ENCODE data around the gene TSPO2.
"Not testable (repeated sequence)": the region's sequence is repeated elsewhere in the genome, so short reads cannot be mapped to it uniquely, and the experiment has no call there.

Gene TSPO2, protein sequence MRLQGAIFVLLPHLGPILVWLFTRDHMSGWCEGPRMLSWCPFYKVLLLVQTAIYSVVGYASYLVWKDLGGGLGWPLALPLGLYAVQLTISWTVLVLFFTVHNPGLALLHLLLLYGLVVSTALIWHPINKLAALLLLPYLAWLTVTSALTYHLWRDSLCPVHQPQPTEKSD

DNA sequence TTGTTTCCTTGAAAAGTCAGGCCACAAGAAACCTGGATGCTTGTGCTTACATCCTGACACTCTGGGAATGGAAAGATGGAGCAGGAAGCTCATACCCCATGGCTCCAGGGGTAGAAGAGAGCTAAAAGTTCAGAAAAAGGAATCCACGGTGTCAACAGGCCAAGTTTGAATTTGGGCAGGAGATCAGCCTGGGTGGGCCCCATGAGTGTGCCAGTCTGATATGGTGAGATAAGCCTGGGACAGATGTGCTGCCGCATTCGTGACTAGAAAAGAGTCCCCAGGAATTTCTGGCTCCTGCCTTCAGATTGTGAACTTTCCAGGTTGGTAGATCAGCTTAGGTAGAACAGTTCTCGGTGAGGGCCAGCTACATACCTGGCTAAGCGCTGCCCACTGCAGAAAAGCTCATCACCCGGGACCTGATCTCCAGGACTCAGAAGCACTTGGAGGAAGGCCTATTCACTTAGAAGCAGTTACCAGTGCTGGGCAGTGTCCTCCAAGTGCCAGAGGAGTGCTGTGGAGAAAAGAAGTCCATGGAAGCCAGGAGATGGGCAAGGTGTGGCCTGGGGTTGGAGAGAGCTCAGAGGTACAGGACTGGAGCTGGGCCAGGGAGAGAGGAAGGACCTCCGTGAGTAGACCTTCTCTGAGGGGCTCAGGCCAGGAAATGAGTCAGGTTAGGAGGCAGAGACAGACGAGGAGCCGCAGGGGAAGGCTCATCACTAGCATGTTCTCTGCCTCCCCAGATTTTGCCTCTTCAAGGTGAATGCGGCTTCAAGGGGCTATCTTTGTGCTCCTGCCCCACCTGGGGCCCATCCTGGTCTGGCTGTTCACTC is at the start of gene TSPO2:
Gene TSPO2, plus strand, starts transcription at position 242 of the 830 bp plus-strand sequence. Its CDS starts 519 bp downstream, at position 761.
- no peak for DNase-seq
- Mint-ChIP-seq H3K9me3 (no peaks in the 10 kb centered on the region), H3K27ac (peak within 1 kb of the TSS; percentile 46), H3K27me3 (no peaks in the 10 kb centered on the region), H3K4me1 (peaks cover 13% of the 10 kb centered on the region), H3K4me3 (no peak within 1 kb of the TSS), H3K36me3 (no peaks in the 10 kb centered on the region)
- CTCF ChIA-PET = no interaction called here

DNA sequence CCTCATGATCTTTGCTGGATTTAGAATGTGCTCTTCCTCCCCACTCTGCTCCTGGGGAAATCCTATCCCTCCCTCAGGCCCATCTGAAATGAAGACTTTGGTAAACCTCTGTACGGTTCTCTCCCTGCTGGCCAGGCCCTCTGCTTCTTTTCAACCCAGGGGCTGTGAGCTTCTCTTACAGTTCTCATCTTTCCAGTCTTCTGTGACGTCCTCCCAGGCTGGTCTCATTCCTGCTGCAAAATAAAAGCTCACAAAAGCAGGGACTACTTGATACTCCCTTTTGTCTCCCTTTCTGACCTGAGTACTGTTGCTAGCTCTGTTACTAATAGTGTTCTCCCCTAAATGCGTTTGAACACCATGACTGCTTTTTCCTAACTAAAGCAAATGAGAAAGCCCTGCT is 49.5 kb upstream of the TSPO2 start:
- Mint-ChIP-seq H3K36me3 (no peaks in the 10 kb centered on the region), H3K27me3 (peaks cover 51% of the 10 kb centered on the region), H3K4me3 (no peak overlapping the region), H3K4me1 (no peaks in the 10 kb centered on the region), H3K9me3 (no peaks in the 10 kb centered on the region), H3K27ac (no peak overlapping the region)
- no peak for DNase-seq
- CTCF ChIA-PET = no interaction called here

DNA sequence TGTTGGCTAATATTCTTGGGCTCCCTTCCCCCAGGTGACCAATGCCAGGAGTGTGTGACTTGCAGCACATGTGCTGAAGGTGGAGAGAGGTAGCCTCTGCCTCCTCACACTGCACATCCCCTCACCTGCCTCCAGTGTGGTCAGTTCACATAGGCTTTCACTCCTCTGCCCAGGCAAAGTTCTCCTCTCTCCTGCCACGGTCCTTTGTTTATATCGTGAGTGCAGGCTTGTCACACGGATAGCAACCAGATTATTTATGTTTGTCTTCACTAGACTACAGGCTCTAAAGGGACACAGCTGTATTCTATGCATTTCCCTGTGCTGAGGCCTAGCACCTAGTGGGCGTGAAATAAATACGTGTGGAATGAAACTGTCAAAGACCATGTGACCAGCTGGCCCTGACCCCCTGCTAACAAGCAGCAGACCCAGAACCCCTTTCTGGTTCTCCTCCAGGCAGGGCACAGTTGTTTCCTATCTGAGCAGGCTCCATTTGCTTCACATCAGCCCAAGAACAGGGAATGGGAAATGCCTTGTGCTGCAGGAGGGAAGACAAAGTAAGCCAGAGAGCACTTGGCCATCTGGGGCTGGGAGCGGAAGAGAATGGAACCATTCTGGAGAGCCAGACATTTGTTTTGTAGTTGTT is 45.6 kb upstream of the TSPO2 start:
- CTCF ChIA-PET = interaction anchor here (2.0 kb wide), 1 partner anchor 42 kb away, joined by 5 read pairs; the partner anchor contains the start of gene UNC5CL
- Mint-ChIP-seq H3K27me3 (peaks cover 61% of the 10 kb centered on the region), H3K36me3 (no peaks in the 10 kb centered on the region), H3K4me1 (no peaks in the 10 kb centered on the region), H3K27ac (no peak overlapping the region), H3K4me3 (no peak overlapping the region), H3K9me3 (no peaks in the 10 kb centered on the region)
- DNase-seq = no peak

DNA sequence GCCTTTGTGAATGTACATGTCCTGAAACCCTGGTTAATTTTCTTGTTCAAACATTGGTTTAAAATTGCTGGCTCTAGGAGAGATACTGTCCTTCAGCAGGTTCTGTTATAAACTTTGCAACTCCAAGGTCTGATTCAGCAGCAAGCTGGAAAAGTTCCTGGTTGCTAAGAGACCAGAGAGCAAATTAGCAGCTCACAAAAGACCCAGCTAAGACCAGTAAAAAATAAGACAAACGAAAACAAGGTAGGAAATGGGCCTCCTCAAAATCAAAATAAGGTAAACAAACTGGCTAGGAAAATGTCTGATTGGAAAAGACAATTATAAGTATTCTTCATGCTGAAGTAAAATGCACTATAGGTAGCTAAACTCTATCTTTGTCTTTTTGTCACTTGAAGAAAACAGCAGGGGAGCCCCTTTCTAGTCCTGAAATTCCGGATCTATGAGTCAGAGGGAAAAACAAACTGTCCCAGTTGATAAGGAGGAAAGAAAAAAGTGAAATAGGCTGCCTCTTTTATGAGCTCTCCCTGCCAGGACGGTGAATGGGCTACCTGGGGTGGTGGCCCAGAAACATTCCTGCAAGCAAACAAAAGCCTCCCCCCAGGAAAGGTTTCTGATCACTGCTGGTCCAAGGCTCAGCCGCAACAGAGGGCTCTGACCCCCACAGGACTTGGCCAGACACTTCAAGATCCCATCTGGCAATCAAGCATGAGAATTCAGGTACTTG is 44.9 kb upstream of the TSPO2 start:
- H3K27me3 Mint-ChIP-seq = peaks cover 60% of the 10 kb centered on the region
- H3K36me3 Mint-ChIP-seq = no peaks in the 10 kb centered on the region
- no peaks in the 10 kb centered on the region for H3K9me3 Mint-ChIP-seq
- H3K27ac Mint-ChIP-seq = no peak overlapping the region
- H3K4me1 Mint-ChIP-seq = no peaks in the 10 kb centered on the region
- DNase-seq = no peak
- no peak overlapping the region for H3K4me3 Mint-ChIP-seq
- CTCF ChIA-PET = interaction anchor here (2.0 to 3.2 kb wide), 3 partner anchors 15 to 42 kb away, joined by 5 to 16 read pairs (median 5); partner anchors contain the start of gene UNC5CL

DNA sequence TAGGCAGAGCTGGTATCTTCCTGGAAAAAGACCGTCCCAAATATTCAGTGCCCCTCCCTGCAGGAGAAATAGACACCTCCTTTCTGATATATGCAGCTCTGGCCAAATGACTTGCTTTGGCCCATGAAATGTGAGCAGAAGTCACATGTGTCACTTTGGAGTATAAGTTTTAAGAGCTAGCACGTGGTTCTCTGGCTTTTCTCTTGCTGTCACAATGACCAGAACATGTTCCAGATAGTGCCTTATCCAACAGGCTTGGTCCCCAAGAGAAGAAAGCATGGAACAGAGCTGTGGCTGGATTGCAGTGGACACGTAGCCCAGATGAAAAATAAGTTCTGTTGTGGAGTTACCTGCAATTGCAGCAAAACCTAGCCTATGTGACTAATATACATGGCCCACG is 43.6 kb upstream of the TSPO2 start:
- H3K27ac Mint-ChIP-seq = no peak overlapping the region
- H3K9me3 Mint-ChIP-seq = no peaks in the 10 kb centered on the region

DNA sequence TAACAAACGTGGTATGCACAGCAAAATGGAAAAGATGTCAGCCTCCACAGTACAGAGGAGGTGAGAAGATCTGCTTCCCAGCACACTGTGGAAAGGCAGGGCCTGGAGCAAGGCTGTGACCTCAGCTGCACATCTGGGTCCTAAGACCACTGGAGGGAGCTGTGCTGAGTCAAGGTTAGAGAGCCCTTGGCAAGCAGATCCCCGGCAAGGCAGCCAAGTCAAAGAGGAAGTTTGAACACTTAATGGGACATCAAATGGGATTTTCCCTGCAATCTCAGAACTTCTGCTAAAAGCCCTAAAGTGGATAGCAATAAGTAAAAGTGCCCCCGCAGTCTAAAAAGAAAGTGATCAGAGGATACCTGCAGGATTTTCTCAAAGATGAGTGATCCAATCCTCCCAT is 42.7 kb upstream of the TSPO2 start:
- H3K27me3 Mint-ChIP-seq = peaks cover 70% of the 10 kb centered on the region
- peak; percentile 39 for DNase-seq
- no peak overlapping the region for H3K4me3 Mint-ChIP-seq
- no peaks in the 10 kb centered on the region for H3K9me3 Mint-ChIP-seq
- no peaks in the 10 kb centered on the region for H3K4me1 Mint-ChIP-seq
- H3K36me3 Mint-ChIP-seq = no peaks in the 10 kb centered on the region
- CTCF ChIA-PET = interaction anchor here (1.5 to 3.2 kb wide), 3 partner anchors 11 to 28 kb away, joined by 4 to 16 read pairs (median 5); no protein-coding TSS in a partner anchor
- H3K27ac Mint-ChIP-seq = no peak overlapping the region

More for the DNA sequence above, 43.6 kb upstream of the TSPO2 start:
- H3K36me3 Mint-ChIP-seq = no peaks in the 10 kb centered on the region
- peaks cover 64% of the 10 kb centered on the region for H3K27me3 Mint-ChIP-seq
- DNase-seq = no peak
- no peak overlapping the region for H3K4me3 Mint-ChIP-seq
- CTCF ChIA-PET = interaction anchor here (1.5 to 3.2 kb wide), 3 partner anchors 10 to 29 kb away, joined by 4 to 16 read pairs (median 5); no protein-coding TSS in a partner anchor
- H3K4me1 Mint-ChIP-seq = no peaks in the 10 kb centered on the region

DNA sequence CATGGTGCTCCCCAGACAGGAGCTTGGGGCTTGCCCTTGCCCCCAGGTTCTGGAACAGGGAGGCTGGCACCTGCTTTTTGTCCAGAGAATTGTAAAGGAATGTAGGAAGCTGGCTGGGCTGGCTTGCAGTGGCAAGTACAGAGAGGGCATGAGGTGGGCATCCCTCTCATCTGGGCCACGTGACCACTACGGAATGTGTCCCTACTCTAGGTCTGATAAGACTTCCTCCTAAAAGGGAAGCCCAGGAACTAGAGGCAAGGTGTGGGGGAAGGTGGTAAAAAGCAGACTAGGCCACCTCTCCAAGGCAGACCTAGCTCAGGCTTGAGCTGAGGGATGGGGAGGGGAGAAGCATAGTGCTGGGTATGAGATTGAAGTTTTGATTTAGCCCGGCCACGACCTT is 42.0 kb upstream of the TSPO2 start:
- H3K36me3 Mint-ChIP-seq = no peaks in the 10 kb centered on the region
- H3K4me3 Mint-ChIP-seq = no peak overlapping the region
- H3K27me3 Mint-ChIP-seq = peaks cover 72% of the 10 kb centered on the region
- CTCF ChIA-PET = interaction anchor here (3.2 kb wide), 1 partner anchor 28 kb away, joined by 16 read pairs; no protein-coding TSS in a partner anchor
- H3K27ac Mint-ChIP-seq = no peak overlapping the region
- no peaks in the 10 kb centered on the region for H3K9me3 Mint-ChIP-seq
- no peak for DNase-seq
- H3K4me1 Mint-ChIP-seq = no peaks in the 10 kb centered on the region

DNA sequence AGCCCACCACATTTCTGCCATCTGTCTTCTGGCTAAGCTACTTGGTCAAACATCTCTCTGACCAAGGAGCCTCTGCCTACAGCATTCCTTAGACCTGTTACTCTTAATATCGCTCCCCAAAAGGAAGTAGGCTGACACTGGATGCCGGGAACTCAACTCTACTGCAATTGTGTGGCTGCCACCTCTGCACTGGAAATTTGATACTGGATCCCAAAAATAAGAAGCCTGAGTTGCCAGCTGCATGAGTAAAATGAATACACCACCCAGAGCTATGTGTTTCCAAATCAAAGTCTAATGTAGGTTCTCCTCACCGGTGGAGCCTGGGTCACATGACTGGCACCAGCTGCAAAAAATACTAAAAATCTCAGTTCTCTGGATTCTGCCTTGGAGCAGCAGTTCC is 40.1 kb upstream of the TSPO2 start:
- CTCF ChIA-PET = no interaction called here
- Mint-ChIP-seq H3K27me3 (peaks cover 67% of the 10 kb centered on the region), H3K9me3 (no peaks in the 10 kb centered on the region), H3K36me3 (no peaks in the 10 kb centered on the region), H3K27ac (no peak overlapping the region), H3K4me1 (peaks cover 6% of the 10 kb centered on the region), H3K4me3 (no peak overlapping the region)
- no peak for DNase-seq

DNA sequence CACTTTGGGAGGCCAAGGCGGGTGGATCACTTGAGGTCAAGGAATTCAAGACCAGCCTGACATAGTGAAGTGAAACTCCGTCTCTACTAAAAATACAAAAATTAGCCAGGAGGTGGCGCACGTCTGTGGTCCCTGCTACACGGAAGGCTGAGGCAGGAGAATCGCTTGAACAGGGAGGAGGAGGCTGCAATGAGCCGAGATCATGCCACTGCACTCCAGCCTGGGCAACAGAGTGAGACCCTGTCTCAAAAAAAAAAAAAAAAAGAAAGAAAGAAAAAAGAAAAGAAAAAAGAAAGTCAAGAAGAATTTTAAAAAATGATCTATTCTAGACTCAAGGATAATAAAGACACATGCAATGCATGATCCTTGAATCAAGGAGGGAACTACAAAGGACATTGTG is 36.0 kb upstream of the TSPO2 start:
- peaks cover 63% of the 10 kb centered on the region for H3K27me3 Mint-ChIP-seq
- not testable (repeated sequence) for H3K27ac Mint-ChIP-seq, H3K36me3 Mint-ChIP-seq, H3K4me3 Mint-ChIP-seq, H3K4me1 Mint-ChIP-seq, H3K9me3 Mint-ChIP-seq
- CTCF ChIA-PET = interaction anchor here (1.2 kb wide), 1 partner anchor 30 kb away, joined by 3 read pairs; no protein-coding TSS in a partner anchor
- DNase-seq = peak; percentile 69

DNA sequence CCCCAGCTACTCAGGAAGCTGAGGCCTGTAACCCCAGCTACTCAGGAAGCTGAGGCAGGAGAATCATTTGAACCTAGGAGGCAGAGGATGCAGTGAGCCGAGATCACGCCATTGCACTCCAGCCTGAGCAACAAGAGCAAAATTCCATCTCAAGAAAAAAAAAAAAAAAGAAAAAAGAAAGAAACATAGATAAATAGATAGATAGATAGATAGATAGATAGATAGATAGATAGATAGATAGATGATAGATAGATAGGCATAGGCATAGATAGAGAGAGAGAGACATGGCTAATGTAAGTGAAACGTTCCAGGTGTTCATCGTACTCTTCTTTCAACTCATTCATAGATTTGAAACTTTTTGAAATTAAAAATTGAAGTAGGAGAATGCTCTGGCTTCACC is 35.3 kb upstream of the TSPO2 start:
- peaks cover 61% of the 10 kb centered on the region for H3K27me3 Mint-ChIP-seq
- H3K9me3 Mint-ChIP-seq, H3K4me3 Mint-ChIP-seq, H3K4me1 Mint-ChIP-seq, H3K36me3 Mint-ChIP-seq, H3K27ac Mint-ChIP-seq, DNase-seq: not testable (repeated sequence)
- CTCF ChIA-PET = interaction anchor here (1.2 kb wide), 1 partner anchor 30 kb away, joined by 3 read pairs; no protein-coding TSS in a partner anchor

DNA sequence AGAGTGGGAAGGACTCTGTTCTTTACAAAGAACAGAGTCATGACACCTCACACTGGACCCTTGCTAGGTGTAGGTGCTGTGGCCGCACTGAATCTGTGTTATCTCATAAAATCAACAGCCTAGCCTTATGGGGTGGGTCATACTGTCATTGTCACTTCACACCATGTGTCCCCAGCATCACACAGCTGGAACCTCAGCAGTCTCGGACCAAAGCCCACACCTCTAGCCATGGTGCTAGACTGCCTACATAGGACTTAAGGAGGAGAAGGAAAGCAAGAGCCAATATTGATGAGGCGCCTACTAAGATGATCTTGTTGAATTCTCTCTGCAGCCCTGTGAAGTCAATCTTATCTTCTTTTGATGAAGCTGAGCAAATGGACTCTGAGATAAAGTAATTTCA is 34.3 kb upstream of the TSPO2 start:
- Mint-ChIP-seq H3K4me1 (peaks cover 6% of the 10 kb centered on the region), H3K9me3 (no peaks in the 10 kb centered on the region)
- CTCF ChIA-PET = interaction anchor here (1.2 to 4.0 kb wide), 2 partner anchors 19 to 31 kb away, joined by 4 to 24 read pairs; partner anchors contain the start of gene UNC5CL

DNA sequence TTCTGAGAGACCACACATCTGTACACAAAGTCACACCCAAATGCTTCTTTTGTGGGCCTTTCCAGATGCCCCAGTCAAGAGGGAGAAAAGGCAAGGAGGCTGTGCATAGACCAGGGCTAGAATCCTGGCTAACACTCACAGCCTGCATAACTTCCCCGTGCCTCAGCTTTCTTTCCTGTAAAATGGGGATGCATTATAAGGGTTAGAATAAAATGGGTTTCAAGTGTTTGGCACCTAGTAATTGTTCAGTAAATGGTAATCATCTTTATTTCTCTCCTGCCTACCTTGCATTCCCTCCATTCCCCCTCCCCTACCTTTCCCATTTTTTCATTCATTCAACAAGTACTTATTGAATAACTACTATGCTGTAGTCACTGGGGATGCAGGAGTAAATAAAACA is 32.6 kb upstream of the TSPO2 start:
- DNase-seq = no peak
- H3K27me3 Mint-ChIP-seq = peaks cover 36% of the 10 kb centered on the region
- no peaks in the 10 kb centered on the region for H3K36me3 Mint-ChIP-seq
- peaks cover 6% of the 10 kb centered on the region for H3K4me1 Mint-ChIP-seq
- CTCF ChIA-PET = interaction anchor here (4.0 kb wide), 1 partner anchor 18 kb away, joined by 24 read pairs; no protein-coding TSS in a partner anchor
- no peak overlapping the region for H3K27ac Mint-ChIP-seq
- no peaks in the 10 kb centered on the region for H3K9me3 Mint-ChIP-seq
- H3K4me3 Mint-ChIP-seq = no peak overlapping the region

More for the DNA sequence above, 34.3 kb upstream of the TSPO2 start:
- DNase-seq = no peak
- Mint-ChIP-seq H3K27me3 (peaks cover 52% of the 10 kb centered on the region), H3K4me3 (no peak overlapping the region), H3K36me3 (no peaks in the 10 kb centered on the region), H3K27ac (no peak overlapping the region)

DNA sequence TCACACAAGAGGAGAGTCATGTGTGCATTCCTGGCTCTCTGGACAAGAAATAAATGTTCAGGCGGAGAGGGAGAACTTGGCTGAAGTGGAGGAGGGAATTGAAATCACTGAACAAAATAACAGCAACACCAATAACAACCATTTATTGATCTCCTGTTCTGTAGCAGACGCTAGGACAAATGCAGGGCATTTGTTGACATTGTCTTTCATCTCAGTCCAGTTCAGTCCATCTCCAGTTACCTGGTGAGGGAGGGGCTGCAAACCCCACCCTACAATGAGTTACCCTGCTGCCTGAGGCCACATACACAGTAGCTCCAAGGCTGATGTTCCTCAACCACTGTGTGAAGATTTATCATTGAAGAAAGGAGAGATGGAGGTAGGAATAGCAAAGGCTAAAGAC is 30.6 kb upstream of the TSPO2 start:
- CTCF ChIA-PET = interaction anchor here (1.6 kb wide), 2 partner anchors 10 to 13 kb away, joined by 5 read pairs; no protein-coding TSS in a partner anchor
- no peaks in the 10 kb centered on the region for H3K36me3 Mint-ChIP-seq
- H3K9me3 Mint-ChIP-seq = no peaks in the 10 kb centered on the region
- H3K4me1 Mint-ChIP-seq = no peaks in the 10 kb centered on the region
- H3K27ac Mint-ChIP-seq = no peak overlapping the region
- H3K4me3 Mint-ChIP-seq = no peak overlapping the region
- H3K27me3 Mint-ChIP-seq = peaks cover 29% of the 10 kb centered on the region
- no peak for DNase-seq

Measured in activated naive CD4-positive, alpha-beta T cell treated with anti-CD3 and anti-CD28 coated beads, Interleukin-2, amount 10 ng/mL, durations not matched to agents 7 days and 5 days (primary cell).